GM21529 (cell line): ENCODE data around the gene BNC1.
A peak's percentile ranks its signal among the peaks of the same experiment; 100 is the strongest.
"Not testable (repeated sequence)": the region's sequence is repeated elsewhere in the genome, so short reads cannot be mapped to it uniquely, and the experiment has no call there.

Experiments used
- ATAC-seq: cut with Tn5 transposase; IDR thresholded peaks from one replicate; pipeline ENCODE4 v1.9.1; 2021; ENCODE audit not compliant: unreplicated experiment

Gene BNC1

DNA sequence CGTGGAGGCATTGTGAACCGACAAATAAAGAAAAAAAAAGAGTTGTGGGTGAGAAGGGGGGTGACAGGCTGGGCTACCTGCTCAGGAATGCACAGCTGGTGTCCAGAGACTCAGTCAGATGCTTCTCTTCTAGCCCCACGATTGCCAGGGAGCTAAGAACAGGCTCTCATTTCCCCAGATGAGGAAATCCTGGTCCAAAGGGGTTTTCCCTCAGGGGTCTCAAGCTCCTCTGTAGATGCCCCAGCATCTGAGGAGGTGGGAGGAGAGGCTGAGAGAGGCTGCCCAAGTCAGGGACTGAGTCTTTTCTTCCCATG, 35.5 kb downstream of the BNC1 start:
- no peak for ATAC-seq

DNA sequence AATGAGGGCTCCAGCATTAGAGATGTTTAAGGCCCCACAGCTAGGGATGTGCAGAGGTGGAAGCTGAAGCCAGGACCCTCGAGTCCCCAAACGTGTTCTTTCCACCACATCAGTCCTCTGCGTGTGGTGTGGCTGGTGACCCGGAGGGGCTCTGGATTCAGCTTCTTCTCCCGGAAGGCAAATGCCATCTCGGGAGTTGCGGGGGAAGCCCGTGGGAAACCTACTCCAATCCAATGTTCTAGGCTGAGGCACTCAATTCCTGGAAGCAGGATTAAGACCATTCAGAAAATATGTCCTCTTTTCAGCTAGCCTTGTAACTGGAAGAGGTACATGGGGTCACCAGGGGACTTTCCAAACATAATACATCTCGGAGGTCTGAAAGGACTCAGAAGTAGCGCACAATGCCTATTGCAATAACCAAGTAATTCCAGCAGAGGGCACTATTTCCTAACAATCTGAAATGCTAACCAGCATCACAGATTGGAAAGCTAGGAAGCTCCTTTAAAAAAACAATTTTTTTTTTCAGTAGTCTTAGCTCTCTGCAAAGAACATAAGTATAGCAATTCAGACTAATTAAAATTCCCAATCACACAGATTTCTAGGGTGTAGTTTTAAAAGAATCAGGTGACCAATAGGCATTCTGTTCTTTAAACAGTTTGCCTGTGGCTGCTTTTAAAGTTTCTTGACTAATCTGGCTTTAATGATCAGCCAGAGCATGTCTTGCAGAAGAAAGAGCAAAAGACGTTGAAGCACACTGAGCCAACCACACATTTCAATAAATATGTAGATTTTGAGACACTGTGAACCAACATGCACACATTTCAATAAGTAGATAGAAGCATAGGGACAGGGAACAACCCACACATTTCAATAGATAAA, 36.1 kb downstream of the BNC1 start:
- no peak for ATAC-seq

GRCh38 chr15:83243634-83244033, 40.8 kb downstream of the BNC1 start:
- no peak for ATAC-seq

- no peak for ATAC-seq
Measured at GRCh38 chr15:83230242-83230641, 54.2 kb downstream of the BNC1 start.

- ATAC-seq, result no peak
Measured at GRCh38 chr15:83225449-83225848, 59.0 kb downstream of the BNC1 start.

DNA sequence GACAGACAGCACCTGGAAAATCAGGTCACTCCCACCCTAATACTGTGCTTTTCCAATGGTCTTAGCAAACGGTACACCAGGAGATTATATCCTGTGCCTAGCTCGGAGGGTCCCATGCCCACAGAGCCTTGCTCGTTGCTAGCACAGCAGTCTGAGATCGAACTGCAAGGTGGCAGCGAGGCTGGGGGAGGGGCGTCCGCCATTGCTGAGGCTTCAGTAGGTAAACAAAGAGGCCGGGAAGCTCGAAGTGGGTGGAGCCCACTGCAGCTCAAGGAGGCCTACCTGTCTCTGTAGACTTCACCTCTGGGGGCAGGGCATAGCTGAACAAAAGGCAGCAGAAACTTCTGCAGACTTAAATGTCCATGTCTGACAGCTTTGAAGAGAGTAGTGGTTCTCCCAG, 62.7 kb downstream of the BNC1 start:
- not testable (repeated sequence) for ATAC-seq

- ATAC-seq, result no peak
Measured at GRCh38 chr15:83219026-83219425, 65.4 kb downstream of the BNC1 start.

- ATAC-seq, result no peak
Measured at GRCh38 chr15:83215306-83215705, 69.2 kb downstream of the BNC1 start.

DNA sequence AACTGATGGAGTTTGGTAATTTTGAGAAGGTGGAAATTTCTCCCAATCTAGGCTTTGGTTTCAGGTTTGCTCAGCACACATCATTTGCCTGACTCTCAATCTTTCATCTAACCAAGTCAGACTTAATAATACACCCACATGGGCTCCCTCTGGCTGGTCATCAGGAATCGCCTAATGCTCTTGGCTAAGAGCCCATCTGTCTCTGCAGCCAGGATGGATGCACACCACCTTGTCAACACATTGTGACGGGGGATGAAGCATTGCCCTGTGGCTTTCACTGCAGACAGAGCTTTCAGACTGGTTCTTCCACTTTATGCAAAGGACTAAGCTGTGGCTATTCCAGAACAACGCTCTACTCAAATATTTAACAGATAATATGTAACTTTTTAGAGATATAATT, 73.8 kb downstream of the BNC1 start:
- ATAC-seq, result no peak

DNA sequence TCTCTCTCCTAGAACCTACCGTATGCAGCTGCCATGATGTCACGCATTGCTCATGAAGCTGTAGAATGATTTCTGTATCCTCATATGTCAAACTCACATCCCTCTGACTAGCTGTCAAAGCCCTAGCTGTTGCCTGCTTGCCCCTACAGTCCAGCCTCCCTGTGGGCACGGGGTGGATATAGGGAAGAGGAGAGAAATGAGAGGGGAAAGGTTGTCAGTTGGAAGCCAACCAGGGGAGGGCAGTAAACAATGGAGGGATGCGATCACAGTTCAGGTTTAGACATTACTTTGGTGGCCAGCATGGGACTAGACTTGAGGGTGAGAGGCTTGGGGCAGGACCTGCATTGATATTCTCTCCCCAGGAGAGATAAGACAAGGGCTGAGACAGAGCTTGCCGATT, 75.1 kb downstream of the BNC1 start:
- ATAC-seq, result no peak

DNA sequence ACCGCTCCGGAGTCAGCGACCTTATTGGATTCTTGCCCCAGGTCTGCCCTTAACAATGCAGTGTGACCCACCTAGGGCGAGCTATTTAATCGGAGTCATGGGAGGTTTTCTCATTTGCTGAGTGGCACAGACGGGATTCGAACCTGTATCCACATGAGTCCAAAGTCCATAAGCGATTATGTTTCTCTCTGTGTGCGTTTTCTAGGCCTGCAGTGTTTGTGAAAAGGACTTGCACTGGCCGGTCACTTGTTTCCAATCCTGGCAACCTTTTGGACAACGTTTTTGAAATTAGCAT, 76.2 kb downstream of the BNC1 start:
- no peak for ATAC-seq

GRCh38 chr15:83207660-83208366, 76.7 kb downstream of the BNC1 start, which contains the start of gene HDGFL3:
TSS of gene HDGFL3 (minus strand) at chr15:83207823. CDS start at chr15:83207414, 409 bp downstream.
- ATAC-seq, result peak; percentile 42

GRCh38 chr15:83207009-83207659, 77.3 kb downstream of the BNC1 start:
- ATAC-seq, result peak; percentile 26

GRCh38 chr15:83206526-83207008, 77.9 kb downstream of the BNC1 start:
- no peak for ATAC-seq
